Measurements from ENCODE around the gene CFHR2. TPM values are rescaled to one million over a fixed set of nuclear protein-coding genes. Genes with fewer than 3 reads are reported as not detected.

CFHR2 gene
- total RNA-seq, 1 donor, result not detected

Small RNA genes lying within 50 kb of the gene (small RNA-seq; reads per million reads assigned to genes)
- not detected for gene AL139418.1

Other genes with a start within 250 kb of the CFHR2 start
- not detected in 2 replicates for gene CFHR3, start 168.9 kb upstream of the CFHR2 start, total RNA-seq (ENCODE audit: low replicate concordance)
- 1.1 TPM in 1 of 2 replicates, not detected in the other for gene CFHR1, start 124.0 kb upstream of the CFHR2 start, total RNA-seq (ENCODE audit: low replicate concordance)
- gene CFHR4, start 55.7 kb upstream of the CFHR2 start, total RNA-seq (ENCODE audit: low replicate concordance), result under 0.01 TPM in 1 of 2 replicates, not detected in the other
- not detected in 2 replicates for gene CFHR5, start 33.8 kb downstream of the CFHR2 start, total RNA-seq (ENCODE audit: low replicate concordance)
- not detected in 2 replicates for gene F13B, start 123.5 kb downstream of the CFHR2 start, total RNA-seq (ENCODE audit: low replicate concordance)
- gene ASPM, start 202.9 kb downstream of the CFHR2 start, total RNA-seq (ENCODE audit: low replicate concordance), result 7.5 and 52.4 TPM in 2 replicates

All from fibroblast of the aortic adventitia (primary cell).